Progenitor cell of endocrine pancreas (in vitro differentiated cells): Measurements from ENCODE around the gene OR10H4. TPM values are rescaled to one million over a fixed set of nuclear protein-coding genes. Genes with fewer than 3 reads are reported as not detected.
"Not testable (repeated sequence)": the region's sequence is repeated elsewhere in the genome, so short reads cannot be mapped to it uniquely, and the experiment has no call there.

Experiments
- DNase-seq: peaks from one replicate; pipeline ENCODE4 v3.0.0; 2021; ENCODE audit warnings: low spot score; ENCODE audit not compliant: unreplicated experiment
- H3K27ac Mint-ChIP-seq: 2 replicates; pipeline ENCODE4 v1.8.0; 2021; ENCODE audit warnings: mild to moderate bottlenecking, moderate library complexity, mixed read lengths
- H3K27me3 Mint-ChIP-seq: 2 replicates; pipeline ENCODE4 v1.8.0; 2021; ENCODE audit warnings: mixed read lengths
- H3K36me3 Mint-ChIP-seq: 2 replicates; pipeline ENCODE4 v1.8.0; 2022; ENCODE audit warnings: mixed read lengths; ENCODE audit not compliant: insufficient read depth
- H3K4me1 Mint-ChIP-seq: 2 replicates; pipeline ENCODE4 v1.8.0; 2021; ENCODE audit warnings: low read depth, mixed read lengths
- H3K4me3 Mint-ChIP-seq: 2 replicates; pipeline ENCODE4 v1.8.0; 2021; ENCODE audit warnings: low read depth, mild to moderate bottlenecking, moderate library complexity, mixed read lengths
- H3K9me3 Mint-ChIP-seq: 2 replicates; pipeline ENCODE4 v1.8.0; 2021; ENCODE audit warnings: low read depth, mixed read lengths
- CTCF ChIP-seq: fragments of 200-600 bp; sonication (generic); IDR thresholded peaks from one replicate; pipeline ENCODE4 v1.5.0; 2021; ENCODE audit warnings: antibody characterized with exemption, mild to moderate bottlenecking; ENCODE audit not compliant: unreplicated experiment
- total RNA-seq: library from RNA; stranded (reverse); gene quantifications from 2 replicates; pipeline ENCODE4 v1.2.1, GENCODE V29; 2021

Gene OR10H4
- total RNA-seq, 1 donor from 2014 or later: not detected

- H3K9me3 Mint-ChIP-seq: peaks cover 53% of the 10 kb centered on the region
- H3K4me1 Mint-ChIP-seq: no peaks in the 10 kb centered on the region
- H3K27me3 Mint-ChIP-seq: no peaks in the 10 kb centered on the region
- DNase-seq: no peak
- no peak overlapping the region for H3K4me3 Mint-ChIP-seq
- H3K27ac Mint-ChIP-seq: no peak overlapping the region
- no peak for TF ChIP-seq CTCF
- H3K36me3 Mint-ChIP-seq: peaks cover 2% of the 10 kb centered on the region
Measured at GRCh38 chr19:15971224-15971780, 22.5 kb downstream of the OR10H4 start.

- H3K27ac Mint-ChIP-seq, H3K36me3 Mint-ChIP-seq, H3K27me3 Mint-ChIP-seq, H3K4me1 Mint-ChIP-seq, DNase-seq, H3K4me3 Mint-ChIP-seq: not testable (repeated sequence)
- peaks cover 56% of the 10 kb centered on the region for H3K9me3 Mint-ChIP-seq
Measured at GRCh38 chr19:15972043-15972442, 23.2 kb downstream of the OR10H4 start.

GRCh38 chr19:15974856-15975255 is 26.0 kb downstream of the OR10H4 start:
- Mint-ChIP-seq H3K9me3 (peaks cover 63% of the 10 kb centered on the region), H3K27me3 (no peaks in the 10 kb centered on the region), H3K4me3 (no peak overlapping the region), H3K27ac (no peak overlapping the region), H3K36me3 (peaks cover 2% of the 10 kb centered on the region), H3K4me1 (no peaks in the 10 kb centered on the region)
- no peak for DNase-seq
- no peak for TF ChIP-seq CTCF

- no peak for TF ChIP-seq CTCF
- Mint-ChIP-seq H3K27me3 (no peaks in the 10 kb centered on the region), H3K36me3 (peaks cover 1% of the 10 kb centered on the region), H3K4me3 (no peak overlapping the region), H3K27ac (no peak overlapping the region), H3K9me3 (peaks cover 54% of the 10 kb centered on the region), H3K4me1 (no peaks in the 10 kb centered on the region)
- DNase-seq: no peak
Measured at GRCh38 chr19:15976836-15977689, 28.3 kb downstream of the OR10H4 start.

- no peaks in the 10 kb centered on the region for H3K4me1 Mint-ChIP-seq
- peaks cover 49% of the 10 kb centered on the region for H3K9me3 Mint-ChIP-seq
- DNase-seq: no peak
- H3K27ac Mint-ChIP-seq: no peak overlapping the region
- H3K27me3 Mint-ChIP-seq: no peaks in the 10 kb centered on the region
- TF ChIP-seq CTCF: no peak
- peaks cover 1% of the 10 kb centered on the region for H3K36me3 Mint-ChIP-seq
- no peak overlapping the region for H3K4me3 Mint-ChIP-seq
Measured at GRCh38 chr19:15977690-15978089, 28.9 kb downstream of the OR10H4 start.

GRCh38 chr19:15979293-15979692 is 30.5 kb downstream of the OR10H4 start:
- H3K27ac Mint-ChIP-seq: no peak overlapping the region
- no peaks in the 10 kb centered on the region for H3K4me1 Mint-ChIP-seq
- peaks cover 56% of the 10 kb centered on the region for H3K9me3 Mint-ChIP-seq
- no peak for TF ChIP-seq CTCF
- peaks cover 1% of the 10 kb centered on the region for H3K36me3 Mint-ChIP-seq
- H3K27me3 Mint-ChIP-seq: no peaks in the 10 kb centered on the region
- no peak for DNase-seq
- H3K4me3 Mint-ChIP-seq: no peak overlapping the region

- not testable (repeated sequence) for H3K27ac Mint-ChIP-seq, DNase-seq, H3K36me3 Mint-ChIP-seq, H3K4me3 Mint-ChIP-seq, H3K4me1 Mint-ChIP-seq, H3K27me3 Mint-ChIP-seq
- peaks cover 55% of the 10 kb centered on the region for H3K9me3 Mint-ChIP-seq
Measured at GRCh38 chr19:15985831-15986230, 37.0 kb downstream of the OR10H4 start.
